BLaER1 (cell line): ENCODE results near the gene SFMBT2.

Source experiments
- H3K27ac ChIP-seq: shearing (Covaris generic); formaldehyde crosslinking; 2 replicates; pipeline ENCODE4 v1.8.1; 2022
- H3K27me3 ChIP-seq: shearing (Covaris generic); formaldehyde crosslinking; 2 replicates; pipeline ENCODE4 v1.8.1; 2022
- H3K36me3 ChIP-seq: shearing (Covaris generic); formaldehyde crosslinking; 2 replicates; pipeline ENCODE4 v1.8.1; 2022
- H3K4me1 ChIP-seq: shearing (Covaris generic); formaldehyde crosslinking; 2 replicates; pipeline ENCODE4 v1.8.1; 2022
- H3K4me2 ChIP-seq: shearing (Covaris generic); formaldehyde crosslinking; 2 replicates; pipeline ENCODE4 v1.8.1; 2022
- H3K4me3 ChIP-seq: shearing (Covaris generic); formaldehyde crosslinking; 2 replicates; pipeline ENCODE4 v1.8.1; 2022
- H3K9ac ChIP-seq: shearing (Covaris generic); formaldehyde crosslinking; 2 replicates; pipeline ENCODE4 v1.8.1; 2022
- H3K9me3 ChIP-seq: shearing (Covaris generic); formaldehyde crosslinking; 2 replicates; pipeline ENCODE4 v1.8.1; 2022
- H4K20me1 ChIP-seq: shearing (Covaris generic); formaldehyde crosslinking; 2 replicates; pipeline ENCODE4 v1.8.1; 2022
- Cebpa-rat ChIP-seq: shearing (Covaris generic); IDR thresholded peaks from 2 replicates; pipeline ENCODE4 v1.8.1; 2022

Gene SFMBT2

DNA sequence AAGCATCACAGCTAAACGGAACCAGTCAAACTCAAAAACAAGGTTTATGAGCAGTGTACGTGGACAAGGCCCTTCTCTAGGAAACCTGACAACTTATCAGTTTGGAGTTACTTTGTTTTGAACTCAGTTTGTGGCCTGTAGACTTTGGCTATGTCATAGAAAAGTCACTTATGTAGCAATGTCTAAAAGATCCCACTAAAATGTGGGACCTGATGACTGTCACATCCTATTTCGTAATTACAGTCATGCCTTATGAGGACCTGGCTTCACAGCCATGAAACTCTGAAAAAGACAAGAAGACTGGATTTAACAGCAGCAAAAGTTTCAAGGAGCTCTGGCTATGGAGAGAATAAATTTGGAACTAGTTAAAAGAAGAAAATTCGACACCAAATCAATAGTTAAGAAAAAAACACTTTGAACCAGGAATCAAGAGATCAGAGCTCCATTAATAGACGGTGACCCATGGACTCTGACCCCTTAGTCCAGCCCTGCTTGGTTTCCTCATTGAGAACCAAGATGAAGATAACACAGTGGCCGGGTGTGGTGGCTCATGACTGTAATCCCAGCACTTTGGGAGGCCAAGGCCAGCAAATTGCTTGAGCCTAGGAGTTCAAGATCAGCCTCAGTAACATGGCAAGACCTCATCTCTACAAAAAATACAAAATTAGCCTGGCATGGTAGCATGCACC lies 204.3 kb downstream of the SFMBT2 start:
- TF ChIP-seq Cebpa-rat = no peak
- Histone ChIP-seq H3K4me3 (no peak overlapping the region), H3K4me2 (no peak overlapping the region), H3K9ac (no peak overlapping the region), H3K27me3 (no peaks in the 10 kb centered on the region), H3K4me1 (0 out of 2 replicates have a peak, but pooled peaks cover 5% of the 10 kb centered on the region), H4K20me1 (no peaks in the 10 kb centered on the region; the same call in 1 of the 2 replicates), H3K9me3 (no peaks in the 10 kb centered on the region), H3K27ac (no peak overlapping the region), H3K36me3 (peaks cover 99% of the 10 kb centered on the region)

DNA sequence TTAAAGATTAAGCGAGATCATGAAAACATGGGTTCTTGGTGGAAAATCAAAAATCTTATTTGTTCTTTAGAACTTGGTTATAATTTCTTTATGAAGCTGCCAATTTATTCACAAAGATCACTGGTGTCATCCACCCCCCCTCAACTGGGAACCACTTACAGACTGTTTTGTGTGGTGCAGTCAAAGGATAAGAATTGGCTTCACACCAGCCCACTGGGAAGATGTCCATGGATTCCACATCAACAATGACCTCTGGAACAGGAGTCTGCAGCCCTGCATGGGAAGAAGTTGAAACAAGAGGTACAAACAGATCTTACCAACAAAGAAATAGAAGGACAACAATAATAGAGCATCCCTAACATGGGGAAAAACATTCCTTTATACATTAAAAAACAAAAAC lies 205.2 kb downstream of the SFMBT2 start:
- no peak overlapping the region for H3K27ac ChIP-seq
- TF ChIP-seq Cebpa-rat = no peak
- H4K20me1 ChIP-seq = no peaks in the 10 kb centered on the region; the same call in 1 of the 2 replicates
- no peak overlapping the region for H3K4me3 ChIP-seq
- peaks cover 99% of the 10 kb centered on the region for H3K36me3 ChIP-seq
- H3K9me3 ChIP-seq = no peaks in the 10 kb centered on the region
- no peak overlapping the region for H3K9ac ChIP-seq
- H3K4me2 ChIP-seq = no peak overlapping the region
- 0 out of 2 replicates have a peak, but pooled peaks cover 5% of the 10 kb centered on the region for H3K4me1 ChIP-seq
- H3K27me3 ChIP-seq = no peaks in the 10 kb centered on the region

DNA sequence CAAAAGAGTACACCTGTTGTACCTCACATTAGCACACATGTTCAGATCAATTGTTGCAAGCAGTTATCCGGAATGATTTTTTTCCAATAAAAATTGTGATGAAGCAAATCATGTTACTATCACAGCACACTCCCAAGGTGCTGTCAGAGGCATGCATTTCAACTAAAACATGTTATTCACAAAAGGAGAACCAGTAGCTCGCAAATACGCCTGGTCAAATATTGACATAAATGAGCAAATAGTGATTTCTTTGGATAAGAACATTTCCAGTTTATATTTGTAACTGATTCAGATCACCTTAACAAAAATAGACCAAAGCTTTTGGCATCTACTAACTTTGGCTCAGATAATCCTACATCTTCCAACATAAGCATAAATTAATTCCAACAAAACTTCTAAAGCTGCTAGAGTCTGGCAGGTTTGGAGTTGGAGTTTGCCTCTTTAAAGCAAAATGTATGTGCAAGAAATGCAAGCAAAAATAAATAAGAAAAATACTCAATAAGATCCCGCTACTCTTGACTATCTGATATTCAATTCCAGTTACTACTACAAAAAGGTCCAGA lies 208.0 kb downstream of the SFMBT2 start:
- Histone ChIP-seq H3K9me3 (no peaks in the 10 kb centered on the region), H4K20me1 (no peaks in the 10 kb centered on the region)

DNA sequence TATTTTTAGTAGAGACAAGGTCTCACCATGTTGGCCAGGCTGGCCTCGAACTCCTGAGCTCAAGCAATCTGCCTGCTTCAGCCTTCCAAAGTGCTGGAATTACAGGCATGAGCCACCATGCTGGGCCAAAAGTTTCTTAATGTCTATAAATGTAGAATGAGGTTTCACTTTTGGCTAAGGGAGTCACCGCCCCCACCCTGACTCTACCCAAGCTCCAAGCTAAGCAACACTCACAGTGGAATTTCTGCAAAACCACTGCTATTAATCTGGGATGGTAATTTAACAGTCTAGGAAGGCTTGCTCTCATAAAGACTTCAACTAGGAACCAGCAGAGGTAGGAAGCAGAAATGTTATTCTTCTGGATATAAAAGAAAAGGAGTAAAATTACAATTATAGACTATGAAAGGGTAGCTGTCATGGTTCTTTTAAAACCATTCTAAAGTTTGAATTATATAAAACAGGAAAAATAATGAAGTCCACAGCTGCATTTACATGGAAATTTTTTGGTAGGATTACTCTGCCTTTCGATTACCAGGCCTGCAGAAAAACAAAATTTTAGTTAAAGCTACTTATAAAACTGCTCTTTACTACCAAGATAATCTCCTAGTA lies 211.6 kb downstream of the SFMBT2 start:
- H3K9me3 ChIP-seq = peaks cover 12% of the 10 kb centered on the region; the same call in 1 of the 2 replicates
- no peak overlapping the region for H3K4me3 ChIP-seq
- TF ChIP-seq Cebpa-rat = no peak
- H3K4me1 ChIP-seq = peaks cover under 1% of the 10 kb centered on the region; the same call in 1 of the 2 replicates
- no peak overlapping the region for H3K4me2 ChIP-seq
- H3K27me3 ChIP-seq = no peaks in the 10 kb centered on the region
- H3K9ac ChIP-seq = no peak overlapping the region
- peaks cover 100% of the 10 kb centered on the region for H3K36me3 ChIP-seq
- no peak overlapping the region for H3K27ac ChIP-seq
- no peaks in the 10 kb centered on the region for H4K20me1 ChIP-seq

More for the DNA sequence above, 208.0 kb downstream of the SFMBT2 start:
- Histone ChIP-seq H3K27me3 (no peaks in the 10 kb centered on the region), H3K4me1 (0 out of 2 replicates have a peak, but pooled peaks cover 3% of the 10 kb centered on the region), H3K4me2 (no peak overlapping the region), H3K4me3 (no peak overlapping the region), H3K9ac (no peak overlapping the region), H3K27ac (no peak overlapping the region), H3K36me3 (peaks cover 99% of the 10 kb centered on the region)
- TF ChIP-seq Cebpa-rat = no peak

DNA sequence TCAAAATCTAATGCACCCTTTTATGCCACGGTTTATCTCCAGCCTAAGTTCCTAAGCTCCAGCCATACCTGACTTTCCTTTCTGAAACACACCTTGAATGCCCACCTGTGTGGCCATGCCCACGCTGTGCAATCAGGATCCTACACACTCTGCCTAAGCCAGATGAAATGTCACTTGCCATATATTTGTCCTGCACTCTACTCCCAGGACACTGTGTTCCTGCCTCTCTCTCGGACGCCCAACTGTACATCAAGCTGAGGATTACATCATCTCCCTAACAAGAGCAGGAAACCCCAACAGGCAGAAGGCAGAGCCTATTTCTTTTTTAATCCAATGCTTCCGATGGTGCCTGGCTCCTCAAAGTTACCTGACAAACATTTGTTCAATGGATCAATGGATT lies 214.6 kb downstream of the SFMBT2 start:
- H3K9me3 ChIP-seq = peaks cover 12% of the 10 kb centered on the region; the same call in 1 of the 2 replicates
- peaks cover 98% of the 10 kb centered on the region for H3K36me3 ChIP-seq
- H3K9ac ChIP-seq = no peak overlapping the region
- no peak overlapping the region for H3K4me2 ChIP-seq
- H3K4me3 ChIP-seq = no peak overlapping the region
- peaks cover 15% of the 10 kb centered on the region for H3K4me1 ChIP-seq
- no peaks in the 10 kb centered on the region for H3K27me3 ChIP-seq
- no peaks in the 10 kb centered on the region; the same call in 1 of the 2 replicates for H4K20me1 ChIP-seq
- no peak for TF ChIP-seq Cebpa-rat
- no peak overlapping the region for H3K27ac ChIP-seq

DNA sequence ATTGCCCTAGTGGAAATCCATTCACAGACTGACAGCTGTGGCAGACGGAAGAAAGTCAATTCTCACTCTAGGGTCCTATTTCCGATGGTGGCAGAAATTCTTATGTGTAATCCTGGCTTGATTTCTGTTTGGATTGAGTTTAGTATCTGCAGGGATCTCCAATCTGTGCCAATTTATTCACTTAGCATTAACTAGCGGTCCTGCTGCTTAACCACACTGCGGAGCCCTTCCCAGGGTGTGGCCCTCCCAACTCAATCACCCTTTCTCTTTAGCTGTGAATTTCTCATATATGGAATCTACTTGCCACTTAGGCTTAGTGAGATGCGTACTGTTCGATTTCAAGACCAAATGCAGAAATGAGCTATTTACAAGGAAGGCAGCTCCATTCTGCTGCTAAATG lies 215.7 kb downstream of the SFMBT2 start:
- H3K4me2 ChIP-seq = no peak overlapping the region
- no peaks in the 10 kb centered on the region; the same call in 1 of the 2 replicates for H4K20me1 ChIP-seq
- no peak overlapping the region for H3K27ac ChIP-seq
- H3K36me3 ChIP-seq = peaks cover 98% of the 10 kb centered on the region
- TF ChIP-seq Cebpa-rat = no peak
- no peaks in the 10 kb centered on the region for H3K27me3 ChIP-seq
- H3K4me3 ChIP-seq = no peak overlapping the region
- H3K4me1 ChIP-seq = peaks cover 15% of the 10 kb centered on the region
- H3K9ac ChIP-seq = no peak overlapping the region
- peaks cover 12% of the 10 kb centered on the region; the same call in 1 of the 2 replicates for H3K9me3 ChIP-seq

DNA sequence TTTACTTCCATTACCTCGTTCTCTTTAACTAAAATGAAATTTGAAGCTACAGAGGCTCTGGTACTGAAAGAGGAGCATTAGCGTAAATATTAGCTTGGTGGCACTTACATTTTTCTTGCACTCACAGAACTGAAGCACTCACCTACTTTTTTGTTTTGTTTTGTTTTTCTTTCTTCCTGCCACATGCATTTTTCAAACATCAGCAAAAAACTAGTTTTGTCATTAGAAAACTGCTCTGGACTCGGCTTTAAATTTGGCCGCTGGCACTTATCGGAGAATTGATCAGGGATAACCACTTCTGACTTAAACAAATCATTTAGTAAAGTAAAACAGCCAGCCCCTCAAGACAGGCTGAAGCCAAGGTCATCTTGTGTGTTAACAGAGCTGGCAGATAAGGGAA lies 216.3 kb downstream of the SFMBT2 start:
- H3K36me3 ChIP-seq = peaks cover 98% of the 10 kb centered on the region
- H3K4me3 ChIP-seq = no peak overlapping the region
- no peak overlapping the region for H3K4me2 ChIP-seq
- peaks cover 15% of the 10 kb centered on the region for H3K4me1 ChIP-seq
- TF ChIP-seq Cebpa-rat = no peak
- H3K9ac ChIP-seq = no peak overlapping the region
- H3K27me3 ChIP-seq = no peaks in the 10 kb centered on the region
- H3K9me3 ChIP-seq = peaks cover 12% of the 10 kb centered on the region; the same call in 1 of the 2 replicates
- H4K20me1 ChIP-seq = no peaks in the 10 kb centered on the region; the same call in 1 of the 2 replicates
- H3K27ac ChIP-seq = no peak overlapping the region

DNA sequence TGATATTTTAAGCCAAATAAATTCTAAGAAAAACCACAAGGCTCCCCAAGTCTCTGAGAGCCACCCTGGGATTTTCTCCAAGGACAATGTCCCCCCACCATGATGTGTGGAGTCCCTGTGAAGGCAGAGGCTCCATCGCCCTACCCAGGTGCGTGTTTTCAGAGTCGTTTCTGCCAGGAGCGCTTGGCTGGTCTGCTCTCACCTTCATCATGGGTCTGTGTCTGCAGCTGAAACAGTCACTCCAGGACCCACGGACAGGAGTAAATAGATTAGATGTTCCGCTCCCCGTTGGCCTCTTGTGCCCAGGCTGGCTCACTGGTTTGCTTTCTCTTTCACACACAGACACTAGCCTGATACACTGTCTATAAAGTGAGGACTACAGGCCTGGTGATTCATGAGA lies 217.5 kb downstream of the SFMBT2 start:
- H3K4me2 ChIP-seq = no peak overlapping the region
- no peaks in the 10 kb centered on the region; the same call in 1 of the 2 replicates for H4K20me1 ChIP-seq
- H3K9ac ChIP-seq = no peak overlapping the region
- no peak for TF ChIP-seq Cebpa-rat
- H3K27me3 ChIP-seq = no peaks in the 10 kb centered on the region
- H3K27ac ChIP-seq = peak overlapping the region; percentile 10; the same call in 1 of the 2 replicates
- peaks cover 12% of the 10 kb centered on the region; the same call in 1 of the 2 replicates for H3K9me3 ChIP-seq
- H3K4me3 ChIP-seq = no peak overlapping the region
- H3K36me3 ChIP-seq = peaks cover 98% of the 10 kb centered on the region
- H3K4me1 ChIP-seq = peaks cover 15% of the 10 kb centered on the region

DNA sequence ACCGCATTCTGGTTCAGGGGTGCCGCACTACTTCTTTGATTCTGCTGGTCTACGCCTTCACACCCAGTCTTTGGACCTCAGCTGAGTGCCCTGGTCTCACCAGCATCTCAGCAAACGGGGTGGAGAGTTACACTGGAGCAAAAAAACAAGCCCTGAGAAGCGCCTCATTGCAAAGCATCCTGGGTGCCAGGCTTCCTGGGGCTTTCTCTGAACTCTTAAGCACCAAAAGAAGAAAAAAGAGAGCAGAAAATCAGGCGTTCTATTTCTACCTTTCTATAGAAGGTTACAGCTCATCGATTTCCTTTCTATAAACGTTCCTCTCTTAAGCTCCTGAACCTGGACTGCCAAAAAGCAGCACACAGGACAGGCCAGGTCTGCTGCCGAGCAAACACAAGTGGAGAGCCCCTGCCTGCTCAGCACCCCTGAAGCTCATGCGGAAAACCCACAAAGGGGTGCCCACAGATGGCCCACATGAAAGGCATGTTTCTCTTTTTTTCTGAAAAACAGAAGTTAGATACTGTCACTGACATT lies 217.9 kb downstream of the SFMBT2 start:
- H4K20me1 ChIP-seq = no peaks in the 10 kb centered on the region; the same call in 1 of the 2 replicates
- H3K4me2 ChIP-seq = no peak overlapping the region
- peaks cover 98% of the 10 kb centered on the region for H3K36me3 ChIP-seq
- H3K4me1 ChIP-seq = peaks cover 15% of the 10 kb centered on the region
- peaks cover 12% of the 10 kb centered on the region; the same call in 1 of the 2 replicates for H3K9me3 ChIP-seq
- no peak for TF ChIP-seq Cebpa-rat
- no peak overlapping the region for H3K4me3 ChIP-seq
- no peaks in the 10 kb centered on the region for H3K27me3 ChIP-seq
- H3K27ac ChIP-seq = peak overlapping the region; percentile 10; the same call in 1 of the 2 replicates
- H3K9ac ChIP-seq = no peak overlapping the region
